Skeletal muscle tissue (tissue), 4 donors: ENCODE results near the gene COQ8B. TPM values are rescaled to one million over a fixed set of nuclear protein-coding genes. Genes with fewer than 3 reads are reported as not detected.
A peak's percentile ranks its signal among the peaks of the same experiment; 100 is the strongest.
"Not testable (repeated sequence)": the region's sequence is repeated elsewhere in the genome, so short reads cannot be mapped to it uniquely, and the experiment has no call there.

ENCODE experiments used
- H3K27ac ChIP-seq: one replicate; pipeline ENCODE4 v1.7.0; 2013; ENCODE audit warnings: mild to moderate bottlenecking, low read depth, low read length, inconsistent platforms
- H3K27me3 ChIP-seq, 3 donors: one replicate each; pipeline ENCODE4 v1.7.0; 2013; ENCODE audit warnings: low read length in 3 of 3; ENCODE audit not compliant: control insufficient read depth in 3 of 3, insufficient read depth in 3 of 3
- H3K36me3 ChIP-seq, 3 donors: one replicate each; pipeline ENCODE4 v1.7.0; 2013; ENCODE audit warnings: low read length in 3 of 3; ENCODE audit not compliant: control insufficient read depth in 3 of 3, insufficient read depth in 3 of 3
- H3K4me1 ChIP-seq, 3 donors: one replicate each; pipeline ENCODE4 v1.7.0; 2013; ENCODE audit warnings: low read length in 3 of 3, mild to moderate bottlenecking in 3 of 3; ENCODE audit not compliant: control insufficient read depth in 3 of 3, insufficient read depth in 3 of 3
- H3K4me3 ChIP-seq, 3 donors: one replicate each; pipeline ENCODE4 v1.7.0; 2013; ENCODE audit warnings: low read length in 3 of 3
- H3K9ac ChIP-seq, 3 donors: one replicate each; pipeline ENCODE4 v1.7.0; 2013; ENCODE audit warnings: low read length in 3 of 3, mild to moderate bottlenecking in 3 of 3, moderate library complexity in 2 of 3, low read depth in 1 of 3
- H3K9me3 ChIP-seq, 3 donors: one replicate each; pipeline ENCODE4 v1.7.0; 2013; ENCODE audit warnings: low read length in 3 of 3; ENCODE audit not compliant: control insufficient read depth in 3 of 3
- total RNA-seq: library from RNA; depleted of rRNA; stranded (reverse); fragments of >200 nt; gene quantifications from one replicate; pipeline ENCODE4 v1.2.3, GENCODE V29; 2014
- donor health status: Osteomylitis.

The COQ8B gene
- total RNA-seq, 1 donor from 2014 or later: 19.3 TPM

GRCh38 chr19:40662925-40663694 lies 53.6 kb downstream of the COQ8B start:
- H3K9ac ChIP-seq: peak overlapping the region; percentile 69 to 89 (median 74)
- H3K27me3 ChIP-seq: no peaks in the 10 kb centered on the region
- H3K4me1 ChIP-seq: peaks cover 7 to 13% (median 9%) of the 10 kb centered on the region in 3 donors
- peaks cover 2 to 6% (median 4%) of the 10 kb centered on the region in 3 donors for H3K36me3 ChIP-seq
- H3K4me3 ChIP-seq: peak overlapping the region; percentile 71 to 80 (median 76)
- H3K27ac ChIP-seq: peak overlapping the region; percentile 89
- H3K9me3 ChIP-seq: no peaks in the 10 kb centered on the region

GRCh38 chr19:40661616-40662015 lies 55.1 kb downstream of the COQ8B start:
- Histone ChIP-seq H3K36me3 (no peaks in the 10 kb centered on the region), H3K27ac (no peak overlapping the region), H3K4me3 (no peak overlapping the region), H3K4me1 (peaks cover 7 to 13% (median 9%) of the 10 kb centered on the region in 3 donors), H3K9ac (no peak overlapping the region), H3K27me3 (no peaks in the 10 kb centered on the region), H3K9me3 (no peaks in the 10 kb centered on the region)

DNA sequence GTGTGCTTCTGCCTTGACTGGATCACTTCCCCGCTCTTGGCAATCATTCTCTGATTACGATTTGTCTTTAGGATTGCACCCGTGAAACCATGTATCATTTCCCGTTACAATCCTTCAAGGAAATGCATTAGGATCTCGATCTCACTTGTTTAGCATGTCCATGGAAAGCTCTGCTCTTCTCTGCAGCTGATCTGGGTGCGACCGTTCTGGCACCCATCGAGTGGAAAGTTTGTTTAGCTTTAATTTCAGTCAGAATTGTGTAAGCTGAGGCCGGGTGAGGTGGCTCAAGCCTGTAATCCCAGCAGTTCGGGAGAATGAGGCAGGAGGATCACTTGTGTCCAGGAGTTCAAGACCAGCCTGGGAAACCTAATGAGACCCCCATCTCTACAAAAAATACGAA lies 57.1 kb downstream of the COQ8B start:
- peaks cover 7 to 13% (median 9%) of the 10 kb centered on the region in 3 donors for H3K4me1 ChIP-seq
- no peak overlapping the region for H3K27ac ChIP-seq
- no peak overlapping the region for H3K9ac ChIP-seq
- H3K36me3 ChIP-seq: no peaks in the 10 kb centered on the region
- no peaks in the 10 kb centered on the region for H3K9me3 ChIP-seq
- no peak overlapping the region for H3K4me3 ChIP-seq
- H3K27me3 ChIP-seq: no peaks in the 10 kb centered on the region

GRCh38 chr19:40659116-40659515 lies 57.6 kb downstream of the COQ8B start:
- no peaks in the 10 kb centered on the region for H3K27me3 ChIP-seq
- no peaks in the 10 kb centered on the region for H3K36me3 ChIP-seq
- no peak overlapping the region for H3K4me3 ChIP-seq
- peaks cover 7 to 13% (median 9%) of the 10 kb centered on the region in 3 donors for H3K4me1 ChIP-seq
- no peaks in the 10 kb centered on the region for H3K9me3 ChIP-seq
- H3K9ac ChIP-seq: no peak overlapping the region
- no peak overlapping the region for H3K27ac ChIP-seq

GRCh38 chr19:40658031-40658430 lies 58.7 kb downstream of the COQ8B start:
- Histone ChIP-seq H3K4me3 (no peak overlapping the region), H3K9me3 (no peaks in the 10 kb centered on the region), H3K4me1 (peaks cover 0 to 5% (median 0%) of the 10 kb centered on the region in 3 donors), H3K27me3 (no peaks in the 10 kb centered on the region), H3K27ac (no peak overlapping the region), H3K9ac (no peak overlapping the region), H3K36me3 (no peaks in the 10 kb centered on the region)

DNA sequence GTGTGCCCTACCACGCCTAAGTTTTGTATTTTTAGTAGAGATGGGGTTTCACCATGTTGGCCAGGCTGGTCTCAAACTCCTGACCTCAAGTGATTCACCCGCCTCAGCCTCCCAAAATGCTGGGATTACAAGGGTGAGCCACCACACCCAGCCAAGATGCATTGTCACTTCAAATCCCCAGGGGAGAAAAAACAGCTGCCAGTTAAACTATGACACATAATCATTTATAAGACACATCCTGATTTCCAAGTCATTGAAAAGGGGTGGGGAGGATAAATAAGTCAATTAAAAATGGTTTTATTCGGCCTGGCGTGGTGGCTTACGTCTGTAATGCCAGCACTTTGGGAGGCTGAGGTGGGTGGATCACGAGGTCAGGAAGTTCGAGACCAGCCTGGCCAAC lies 61.0 kb downstream of the COQ8B start:
- not testable (repeated sequence) for H3K9ac ChIP-seq, H3K36me3 ChIP-seq

DNA sequence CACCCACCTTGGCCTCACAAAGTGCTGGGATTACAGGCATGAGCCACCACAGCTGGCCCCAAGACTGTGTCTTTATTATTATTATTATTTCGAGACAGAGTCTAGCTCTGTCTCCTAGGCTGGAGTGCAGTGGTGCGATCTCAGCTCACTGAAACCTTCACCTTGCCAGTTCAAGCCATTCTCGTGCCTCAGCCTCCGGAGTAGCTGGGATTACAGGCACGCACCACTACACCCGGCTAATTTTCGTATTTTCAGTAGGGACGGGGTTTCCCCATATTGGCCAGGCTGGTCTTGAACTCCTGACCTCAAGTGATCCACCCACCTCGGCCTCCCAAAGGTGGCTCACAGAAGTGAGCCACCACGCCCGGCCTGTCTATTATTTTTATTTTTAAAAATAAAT lies 64.4 kb downstream of the COQ8B start:
- H3K27ac ChIP-seq, H3K27me3 ChIP-seq, H3K9ac ChIP-seq, H3K9me3 ChIP-seq, H3K36me3 ChIP-seq, H3K4me3 ChIP-seq, H3K4me1 ChIP-seq: not testable (repeated sequence)

More for the DNA sequence above, 61.0 kb downstream of the COQ8B start:
- not testable (repeated sequence) for H3K4me3 ChIP-seq, H3K4me1 ChIP-seq, H3K9me3 ChIP-seq, H3K27me3 ChIP-seq, H3K27ac ChIP-seq

DNA sequence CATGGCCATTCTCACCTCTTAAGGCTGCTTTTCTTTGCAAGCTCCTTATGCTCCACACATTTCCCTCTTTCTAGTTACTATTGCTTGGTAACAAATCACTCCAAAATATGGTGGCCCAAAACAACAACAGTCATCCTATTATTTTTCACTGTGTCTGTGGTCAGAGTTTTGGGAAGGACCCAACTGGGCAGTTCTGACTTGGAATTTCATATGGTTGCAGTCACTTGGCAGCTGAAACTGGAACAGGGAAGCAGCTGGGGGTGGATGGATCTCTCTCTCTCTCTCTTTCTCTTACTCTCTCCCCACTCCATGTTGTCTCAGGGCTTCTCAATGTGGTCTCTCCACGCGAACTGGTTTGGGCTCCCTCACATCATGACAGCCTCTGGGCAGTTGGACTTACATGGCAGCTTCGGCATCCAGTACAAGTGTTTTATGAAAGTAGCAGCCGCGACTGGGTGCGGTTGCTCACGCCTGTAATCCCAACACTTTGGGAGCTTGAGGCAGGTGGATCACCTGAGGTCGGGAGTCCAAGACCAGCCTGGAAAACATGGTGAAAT lies 65.9 kb downstream of the COQ8B start:
- no peak overlapping the region for H3K4me3 ChIP-seq
- no peaks in the 10 kb centered on the region for H3K36me3 ChIP-seq
- peaks cover 10 to 13% (median 11%) of the 10 kb centered on the region in 3 donors for H3K4me1 ChIP-seq
- no peak overlapping the region for H3K9ac ChIP-seq
- H3K27me3 ChIP-seq: no peaks in the 10 kb centered on the region
- no peaks in the 10 kb centered on the region for H3K9me3 ChIP-seq
- H3K27ac ChIP-seq: no peak overlapping the region

DNA sequence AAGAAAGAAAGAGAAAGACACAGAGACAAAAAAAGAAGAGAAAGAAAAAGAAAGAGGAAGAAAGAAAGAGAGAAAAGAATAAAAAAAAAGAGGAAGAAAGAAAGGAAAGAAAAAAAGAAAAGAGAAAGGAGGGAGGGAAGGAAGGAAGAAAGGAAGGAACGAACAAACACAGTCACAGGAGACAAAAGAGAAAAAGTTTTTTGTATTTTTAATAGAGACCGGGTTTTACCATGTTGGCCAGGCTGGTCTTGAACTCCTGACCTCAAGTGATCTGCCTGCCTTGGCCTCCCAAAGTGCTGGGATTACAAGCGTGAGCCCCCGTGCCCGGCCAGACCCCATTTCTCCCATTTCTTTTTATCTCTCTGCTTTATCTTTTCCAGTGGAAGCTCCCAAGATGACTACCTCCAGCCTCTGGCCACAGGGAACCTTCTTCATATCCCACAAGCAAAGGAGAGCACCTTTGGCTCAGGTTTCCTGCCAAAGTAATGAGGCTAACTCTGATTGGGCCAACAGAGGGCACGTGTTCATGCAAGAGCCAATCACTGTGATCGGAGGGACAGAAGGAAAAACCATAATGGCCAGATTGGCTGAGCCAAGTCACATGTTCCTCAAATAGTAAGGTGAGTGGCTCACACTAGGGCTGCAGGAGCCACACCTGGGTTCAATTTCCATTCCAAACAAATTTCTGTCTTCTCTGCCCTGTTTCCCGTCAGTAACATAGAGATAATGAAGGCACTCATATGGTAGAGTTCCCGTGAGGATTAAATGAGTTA lies 66.6 kb downstream of the COQ8B start:
- H3K9ac ChIP-seq, H3K36me3 ChIP-seq, H3K27me3 ChIP-seq, H3K27ac ChIP-seq, H3K9me3 ChIP-seq, H3K4me3 ChIP-seq: not testable (repeated sequence)
- peaks cover 11 to 13% (median 11%) of the 10 kb centered on the region in 3 donors for H3K4me1 ChIP-seq
